M059J (cell line): ENCODE measurements around the gene C18orf54. TPM values are rescaled to one million over a fixed set of nuclear protein-coding genes. Genes with fewer than 3 reads are reported as not detected.
"Not testable (repeated sequence)": the region's sequence is repeated elsewhere in the genome, so short reads cannot be mapped to it uniquely, and the experiment has no call there.

Experiments
- DNase-seq: peaks from one replicate; pipeline ENCODE4 v3.0.0-alpha.2; 2012; ENCODE audit warnings: low read depth
- total RNA-seq: library from RNA; depleted of rRNA; stranded (reverse); fragments of >200 nt; shearing (Covaris generic); gene quantifications from 2 replicates; pipeline ENCODE4 v1.2.3, GENCODE V29; 2014; rRNA removed

The C18orf54 gene
- total RNA-seq, 1 experiment from 2014 or later: 6.8 TPM

- DNase-seq: not testable (repeated sequence)
Measured at GRCh38 chr18:54386800-54387495, 29.2 kb downstream of the C18orf54 start.

- peak; percentile 39 for DNase-seq
Measured at GRCh38 chr18:54387631-54388030, 29.9 kb downstream of the C18orf54 start.

- DNase-seq: peak; percentile 89
Measured at GRCh38 chr18:54388203-54389142, 30.8 kb downstream of the C18orf54 start.

- no peak for DNase-seq
Measured at GRCh38 chr18:54389143-54389505, 31.4 kb downstream of the C18orf54 start.

GRCh38 chr18:54390838-54391237 is 33.1 kb downstream of the C18orf54 start:
- no peak for DNase-seq

- DNase-seq: peak; percentile 65
Measured at GRCh38 chr18:54392543-54393023, 34.9 kb downstream of the C18orf54 start.

- DNase-seq: no peak
Measured at GRCh38 chr18:54393648-54394294, 36.1 kb downstream of the C18orf54 start.

GRCh38 chr18:54396760-54397159 is 39.1 kb downstream of the C18orf54 start:
- no peak for DNase-seq

- no peak for DNase-seq
Measured at GRCh38 chr18:54405290-54405689, 47.6 kb downstream of the C18orf54 start.

- DNase-seq: no peak
Measured at GRCh38 chr18:54411781-54412180, 54.1 kb downstream of the C18orf54 start.

- no peak for DNase-seq
Measured at GRCh38 chr18:54415086-54415485, 57.4 kb downstream of the C18orf54 start.

- DNase-seq: peak; percentile 79
Measured at GRCh38 chr18:54416436-54416835, 58.7 kb downstream of the C18orf54 start.

- DNase-seq: no peak
Measured at GRCh38 chr18:54423831-54424230, 66.1 kb downstream of the C18orf54 start.

- no peak for DNase-seq
Measured at GRCh38 chr18:54426085-54426665, 68.5 kb downstream of the C18orf54 start.

Other genes with a start within 250 kb of the C18orf54 start
- gene MBD2, start 133.2 kb upstream of the C18orf54 start, total RNA-seq: 37.1 and 49.7 TPM in 2 replicates
- gene POLI, start 88.4 kb upstream of the C18orf54 start, total RNA-seq: 21.9 and 22.7 TPM in 2 replicates
- not detected in 2 replicates for gene STARD6, start within 50 bp of the C18orf54 start, total RNA-seq
- gene DYNAP, start 233.3 kb downstream of the C18orf54 start, total RNA-seq: not detected in 2 replicates